H1 (cell line): Measurements from ENCODE around the gene PHYHD1. TPM values are rescaled to one million over a fixed set of nuclear protein-coding genes. Genes with fewer than 3 reads are reported as not detected.
"Not testable (repeated sequence)": the region's sequence is repeated elsewhere in the genome, so short reads cannot be mapped to it uniquely, and the experiment has no call there.

ENCODE experiments used
- CTCF ChIA-PET: fragments of 300-600 bp; sonication (Branson Sonifier 250); formaldehyde crosslinking; loops from one replicate; lab custom pipeline; 2021; ENCODE audit not compliant: partially characterized antibody; lab: Charles Lee
- POLR2A ChIA-PET: fragments of 300-600 bp; sonication (Branson Sonifier 250); formaldehyde crosslinking; loops from one replicate; lab custom pipeline; 2021; ENCODE audit warnings: inconsistent platforms; ENCODE audit not compliant: partially characterized antibody; lab: Charles Lee
- DNase-seq, 2 experiments: peaks; one replicate each; pipeline versions ENCODE4 v3.0.0 to v3.0.0-alpha.2; 2010 to 2022; ENCODE audit warnings: low spot score in 2 of 2, low read depth in 1 of 2, mixed read lengths in 1 of 2
- FAIRE-seq: peaks from 2 replicates; lab custom pipeline; 2011; peaks lifted over from hg19 to GRCh38; lab: Jason Lieb, UNC
- H2AFZ ChIP-seq: 2 replicates; pipeline ENCODE4 v1.8.1; 2012; ENCODE audit warnings: low read length, inconsistent platforms
- H2AK5ac ChIP-seq: 2 replicates; pipeline ENCODE4 v1.6.1; 2013; ENCODE audit warnings: low read depth, low read length
- H2BK120ac ChIP-seq: replicated peaks from 2 replicates; pipeline ENCODE3; 2013; ENCODE audit warnings: low read depth, low read length, inconsistent platforms
- H2BK12ac ChIP-seq: 2 replicates; pipeline ENCODE4 v1.6.1; 2013; ENCODE audit warnings: low read depth, low read length
- H2BK15ac ChIP-seq: 2 replicates; pipeline ENCODE4 v1.6.1; 2013; ENCODE audit warnings: low read length
- H2BK20ac ChIP-seq: 2 replicates; pipeline ENCODE4 v1.6.1; 2013; ENCODE audit warnings: low read length
- H2BK5ac ChIP-seq: 2 replicates; pipeline ENCODE4 v1.6.1; 2013; ENCODE audit warnings: low read depth, low read length
- H3K14ac ChIP-seq: 2 replicates; pipeline ENCODE4 v1.6.1; 2013; ENCODE audit warnings: inconsistent platforms; ENCODE audit not compliant: insufficient read length
- H3K18ac ChIP-seq: 2 replicates; pipeline ENCODE4 v1.6.1; 2013; ENCODE audit warnings: low read length; ENCODE audit errors: extremely low read depth
- H3K23ac ChIP-seq: 2 replicates; pipeline ENCODE4 v1.6.1; 2013; ENCODE audit warnings: inconsistent platforms; ENCODE audit not compliant: insufficient read length
- H3K23me2 ChIP-seq: 2 replicates; pipeline ENCODE4 v1.6.1; 2013; ENCODE audit warnings: low read depth, low read length
- H3K27ac ChIP-seq: 2 replicates; pipeline ENCODE4 v1.6.1; 2011; ENCODE audit warnings: low read depth, low read length, inconsistent platforms
- H3K27me3 ChIP-seq, 4 experiments: replicated peaks in 1 of 4; 1 replicate in 1 of 4; 2 replicates in 3 of 4; pipeline versions ENCODE4 v1.6.1 to v1.8.1; 2011 to 2013; ENCODE audit warnings: low read length in 3 of 4, mild to moderate bottlenecking in 3 of 4, inconsistent platforms in 2 of 4, mixed read lengths in 2 of 4, moderate library complexity in 1 of 4; ENCODE audit not compliant: control insufficient read depth in 3 of 4, insufficient read depth in 3 of 4; ENCODE audit errors: extremely low read depth in 1 of 4
- H3K36me3 ChIP-seq, 4 experiments: 2 replicates each; pipeline versions ENCODE4 v1.6.1 to v1.8.1; 2011 to 2013; ENCODE audit warnings: mild to moderate bottlenecking in 4 of 4, low read length in 3 of 4, moderate library complexity in 2 of 4, control low read depth in 1 of 4, inconsistent platforms in 1 of 4; ENCODE audit not compliant: insufficient read depth in 4 of 4, control insufficient read depth in 2 of 4
- H3K4ac ChIP-seq: replicated peaks from 2 replicates; pipeline ENCODE3; 2013; ENCODE audit warnings: low read length, low read depth, mixed read lengths, inconsistent platforms; ENCODE audit not compliant: insufficient read length
- H3K4me1 ChIP-seq, 4 experiments: replicated peaks in 1 of 4; 1 replicate in 1 of 4; 2 replicates in 3 of 4; pipeline versions ENCODE4 v1.6.1 to v1.8.1; 2011 to 2013; ENCODE audit warnings: low read length in 3 of 4, inconsistent platforms in 2 of 4, mixed read lengths in 1 of 4; ENCODE audit not compliant: insufficient read depth in 4 of 4, control insufficient read depth in 3 of 4
- H3K4me2 ChIP-seq, 2 experiments: 2 replicates each; pipeline versions ENCODE4 v1.6.1 to v1.8.1; 2011 to 2013; ENCODE audit warnings: low read depth in 2 of 2, low read length in 2 of 2, control low read depth in 1 of 2, inconsistent platforms in 1 of 2, mild to moderate bottlenecking in 1 of 2; ENCODE audit not compliant: insufficient read depth in 1 of 2
- H3K4me3 ChIP-seq, 4 experiments: fragments of 200-600, 300-600 bp in 1 of 4; sonication (generic), shearing (Covaris generic), sonication (Bioruptor Twin) in 1 of 4; 2 replicates each; pipeline versions ENCODE4 v1.5.1 to v1.8.1; 2011 to 2016; ENCODE audit warnings: low read length in 4 of 4, low read depth in 3 of 4, control low read depth in 2 of 4, inconsistent platforms in 2 of 4, mild to moderate bottlenecking in 2 of 4, mixed read lengths in 1 of 4, moderate library complexity in 1 of 4; ENCODE audit not compliant: insufficient read depth in 2 of 4; ENCODE audit errors: extremely low read depth in 1 of 4
- H3K56ac ChIP-seq: replicated peaks from 2 replicates; pipeline ENCODE3; 2013; ENCODE audit warnings: low read depth, mild to moderate bottlenecking, mixed read lengths, low read length, inconsistent platforms; ENCODE audit not compliant: insufficient read length
- H3K79me1 ChIP-seq: 2 replicates; pipeline ENCODE4 v1.6.1; 2013; ENCODE audit warnings: low read depth, low read length, control low read depth
- H3K79me2 ChIP-seq, 2 experiments: 2 replicates each; pipeline versions ENCODE4 v1.6.1 to v1.8.1; 2012 to 2013; ENCODE audit warnings: low read length in 2 of 2, mild to moderate bottlenecking in 2 of 2, inconsistent platforms in 1 of 2; ENCODE audit not compliant: insufficient read depth in 2 of 2, control insufficient read depth in 1 of 2
- H3K9ac ChIP-seq, 4 experiments: replicated peaks in 1 of 4; 1 replicate in 1 of 4; 2 replicates in 3 of 4; pipeline versions ENCODE4 v1.6.1 to v1.8.1; 2011 to 2013; ENCODE audit warnings: low read depth in 3 of 4, low read length in 3 of 4, control low read depth in 2 of 4, mild to moderate bottlenecking in 2 of 4, moderate library complexity in 2 of 4, inconsistent platforms in 1 of 4; ENCODE audit errors: extremely low read depth in 1 of 4
- H3K9me3 ChIP-seq, 2 experiments: 2 replicates each; pipeline versions ENCODE4 v1.6.1 to v1.8.1; 2012 to 2013; ENCODE audit warnings: mild to moderate bottlenecking in 2 of 2, moderate library complexity in 2 of 2, control low read depth in 1 of 2, inconsistent platforms in 1 of 2, low read depth in 1 of 2, low read length in 1 of 2, mixed read lengths in 1 of 2; ENCODE audit not compliant: insufficient read depth in 2 of 2
- H4K20me1 ChIP-seq, 2 experiments: replicated peaks in 1 of 2; 2 replicates each; pipeline versions ENCODE3 to v1.8.1; 2011 to 2013; ENCODE audit warnings: inconsistent platforms in 2 of 2, low read length in 2 of 2, mild to moderate bottlenecking in 1 of 2; ENCODE audit not compliant: insufficient read depth in 2 of 2, control insufficient read depth in 1 of 2
- H4K5ac ChIP-seq: 2 replicates; pipeline ENCODE4 v1.6.1; 2013; ENCODE audit warnings: low read length, low read depth, mixed read lengths, inconsistent platforms; ENCODE audit not compliant: insufficient read length
- H4K8ac ChIP-seq: 2 replicates; pipeline ENCODE4 v1.8.0; 2013; ENCODE audit warnings: mild to moderate bottlenecking, moderate library complexity, low read length, inconsistent platforms; ENCODE audit not compliant: insufficient read depth; ENCODE audit errors: extremely low read depth
- H4K91ac ChIP-seq: replicated peaks from 2 replicates; pipeline ENCODE3; 2013; ENCODE audit warnings: low read length, mixed read lengths, inconsistent platforms; ENCODE audit not compliant: insufficient read length
- WGBS, 2 experiments: shearing (Covaris generic) in 1 of 2; methylation state at CpG; one replicate each; pipeline versions ENCODE4 v1.1.6 to v1.1.7; 2013 to 2015; ENCODE audit warnings: low lambda C conversion rate in 2 of 2, mixed read lengths in 2 of 2, inconsistent platforms in 1 of 2, low coverage in 1 of 2, missing lambda C conversion rate in 1 of 2; ENCODE audit not compliant: insufficient replicate concordance in 2 of 2, insufficient coverage in 1 of 2, insufficient read length in 1 of 2; ENCODE audit errors: extremely low coverage in 1 of 2, missing lambda C conversion rate in 1 of 2; 5-methylcytosine and 5-hydroxymethylcytosine counted together
- polyA plus RNA-seq, 7 experiments: library from polyadenylated mRNA; depleted of rRNA in 3 of 7; stranded (reverse) in 5 of 7; unstranded in 2 of 7; fragments of >200 nt in 5 of 7; fragments of 200-250 nt in 2 of 7; gene quantifications; 1 replicate in 5 of 7; 2 replicates in 1 of 7; 4 replicates in 1 of 7; pipeline versions ENCODE4 v1.2.1 to v1.2.3, GENCODE V29; 2011 to 2013; ENCODE audit warnings: missing spikeins in 2 of 7, mixed read lengths in 2 of 7
- total RNA-seq: library from RNA; stranded (reverse); fragmentation: NEBNext Ultra II Directional; extraction: Animal tissue kit (Norgen Biotek cat#: 25700); gene quantifications from 2 replicates; pipeline ENCODE4 v1.2.1, GENCODE V29; 2021

Gene PHYHD1
- total and polyA plus RNA-seq, 2 of the 8 experiments (the other 6 are each of a cell fraction or from before 2014, with no cell fraction given) = 14.1 to 25.6 TPM

- Histone ChIP-seq H3K79me2 (peaks cover 0 to 17% of the 10 kb centered on the region in 2 experiments; a peak in 1 of 4 replicates), H3K23me2 (peaks cover 13% of the 10 kb centered on the region)
- not testable (repeated sequence) for H3K9ac ChIP-seq, H4K8ac ChIP-seq, H2BK120ac ChIP-seq, H2BK20ac ChIP-seq, H3K56ac ChIP-seq, H2AFZ ChIP-seq, H2BK12ac ChIP-seq, H3K4me1 ChIP-seq, H3K14ac ChIP-seq, H3K23ac ChIP-seq, H2BK15ac ChIP-seq, H2BK5ac ChIP-seq, H2AK5ac ChIP-seq, H3K4ac ChIP-seq, H3K27ac ChIP-seq, FAIRE-seq, H3K36me3 ChIP-seq, H4K20me1 ChIP-seq, H3K18ac ChIP-seq, DNase-seq, H4K91ac ChIP-seq, H3K27me3 ChIP-seq, H3K4me3 ChIP-seq, H3K4me2 ChIP-seq, H3K9me3 ChIP-seq, H3K79me1 ChIP-seq, H4K5ac ChIP-seq
- CTCF ChIA-PET = interaction anchor here (0.6 to 1.0 kb wide), 2 partner anchors 86 to 604 kb away, joined by 3 read pairs; no protein-coding TSS in a partner anchor
- POLR2A ChIA-PET = interaction anchor here (0.6 to 1.3 kb wide), 3 partner anchors 21 to 84 kb away, joined by 3 read pairs; no protein-coding TSS in a partner anchor
- 95% methylated on average over 7 of the region's 7 CpGs; no CpG with 5 or more reads in 1 of the 2 experiments for WGBS, 2 experiments
Observed at GRCh38 chr9:128944966-128945365, 24.2 kb downstream of the PHYHD1 start.
